ENCODE measurements around the gene ARHGEF1. TPM values are rescaled to one million over a fixed set of nuclear protein-coding genes. Genes with fewer than 3 reads are reported as not detected.
A peak's percentile ranks its signal among the peaks of the same experiment; 100 is the strongest.

The ARHGEF1 gene
- total RNA-seq, 2 experiments from 2014 or later: 1,019 to 1,047 TPM

DNA sequence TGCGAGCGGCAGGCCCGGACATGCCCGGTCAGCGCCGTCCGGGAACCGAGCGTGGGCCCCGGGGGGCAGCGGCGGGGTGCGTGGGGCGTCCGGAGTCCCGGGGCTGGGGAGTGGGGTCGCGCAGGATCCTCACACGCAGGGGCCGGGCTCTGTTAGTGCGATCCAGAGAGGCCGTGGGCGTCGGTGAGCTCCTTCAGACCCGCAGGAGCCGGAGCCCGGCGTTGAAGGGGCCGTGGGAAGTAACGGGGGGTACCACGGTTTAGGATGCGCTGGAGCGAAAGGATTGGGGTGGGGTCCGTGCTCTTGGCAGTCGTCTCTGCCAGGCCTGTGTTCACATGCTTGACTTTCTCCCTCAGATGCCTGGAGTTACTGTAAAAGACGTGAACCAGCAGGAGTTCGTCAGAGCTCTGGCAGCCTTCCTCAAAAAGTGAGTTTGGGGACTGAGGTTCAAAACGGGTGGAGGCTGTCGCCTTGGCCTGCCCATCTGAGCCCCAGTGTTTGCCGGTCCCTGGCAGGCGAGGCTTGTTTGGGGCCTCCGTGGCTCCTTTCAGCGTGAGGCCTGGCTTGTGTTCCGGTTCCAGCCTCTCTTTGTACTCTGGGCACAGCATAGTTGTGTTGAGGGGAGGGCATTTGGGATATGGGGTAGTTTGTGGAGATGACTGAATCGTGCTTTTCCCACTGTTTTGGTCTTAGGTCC, 22.4 kb upstream of the ARHGEF1 start:
- Mint-ChIP-seq H3K4me3 (peak overlapping the region; percentile 87), H3K4me1 (ENCODE audit: low read depth) (peaks cover 48% of the 10 kb centered on the region), H3K36me3 (ENCODE audit: low read depth) (peaks cover 52% of the 10 kb centered on the region), H3K9me3 (no peaks in the 10 kb centered on the region), H3K27ac (peak overlapping the region; percentile 86), H3K27me3 (no peaks in the 10 kb centered on the region)
- ChIA-PET CTCF (interaction anchor here (0.7 to 3.2 kb wide), 15 partner anchors 8 to 559 kb away, joined by 3 to 59 read pairs (median 5); partner anchors contain the start of genes ARHGEF1 and RABAC1), POLR2A (interaction anchor here (0.8 to 3.2 kb wide), 24 partner anchors 12 to 598 kb away, joined by 3 to 184 read pairs (median 5); partner anchors contain the start of genes ARHGEF1, ERFL, HNRNPUL1 and RABAC1)
- peaks cover 56% of the 10 kb centered on the region for H3K4me1 ChIP-seq (ENCODE audit: insufficient read depth, low read length)
- TF ChIP-seq, protein P1, sequence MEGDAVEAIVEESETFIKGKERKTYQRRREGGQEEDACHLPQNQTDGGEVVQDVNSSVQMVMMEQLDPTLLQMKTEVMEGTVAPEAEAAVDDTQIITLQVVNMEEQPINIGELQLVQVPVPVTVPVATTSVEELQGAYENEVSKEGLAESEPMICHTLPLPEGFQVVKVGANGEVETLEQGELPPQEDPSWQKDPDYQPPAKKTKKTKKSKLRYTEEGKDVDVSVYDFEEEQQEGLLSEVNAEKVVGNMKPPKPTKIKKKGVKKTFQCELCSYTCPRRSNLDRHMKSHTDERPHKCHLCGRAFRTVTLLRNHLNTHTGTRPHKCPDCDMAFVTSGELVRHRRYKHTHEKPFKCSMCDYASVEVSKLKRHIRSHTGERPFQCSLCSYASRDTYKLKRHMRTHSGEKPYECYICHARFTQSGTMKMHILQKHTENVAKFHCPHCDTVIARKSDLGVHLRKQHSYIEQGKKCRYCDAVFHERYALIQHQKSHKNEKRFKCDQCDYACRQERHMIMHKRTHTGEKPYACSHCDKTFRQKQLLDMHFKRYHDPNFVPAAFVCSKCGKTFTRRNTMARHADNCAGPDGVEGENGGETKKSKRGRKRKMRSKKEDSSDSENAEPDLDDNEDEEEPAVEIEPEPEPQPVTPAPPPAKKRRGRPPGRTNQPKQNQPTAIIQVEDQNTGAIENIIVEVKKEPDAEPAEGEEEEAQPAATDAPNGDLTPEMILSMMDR (IDR thresholded peaks at IDR 0.05): no peak
- no peaks in the 10 kb centered on the region for H3K27me3 ChIP-seq (ENCODE audit: control insufficient read depth in 1 of 2, insufficient read depth in 2 of 2, low read length in 2 of 2)
- intact Hi-C loops (cut with DNase I, micrococcal nuclease): loop anchor here (1.0 to 2.0 kb wide), 3 partner anchors 13 to 216 kb away; partner anchors contain the start of genes RABAC1 (in 1 of the 2) and ZNF574 (in 1 of the 2)
- peak overlapping the region; percentile 59 to 89 for H3K27ac ChIP-seq (ENCODE audit: low read depth in 1 of 2, low read length in 2 of 2)
- peaks cover 43% of the 10 kb centered on the region for H3K36me3 ChIP-seq (ENCODE audit: insufficient read depth, low read length)
- DNase-seq (peak in 3 of 14 experiments; percentile 16 to 41 (median 23)), ATAC-seq (ENCODE audit: poor library complexity) (no peak)
- H3K9me3 ChIP-seq (ENCODE audit: control insufficient read depth in 1 of 2, insufficient read depth in 1 of 2, low read length in 2 of 2): no peaks in the 10 kb centered on the region
- peak overlapping the region; percentile 74 for H3K4me3 ChIP-seq (ENCODE audit: low read length)

DNA sequence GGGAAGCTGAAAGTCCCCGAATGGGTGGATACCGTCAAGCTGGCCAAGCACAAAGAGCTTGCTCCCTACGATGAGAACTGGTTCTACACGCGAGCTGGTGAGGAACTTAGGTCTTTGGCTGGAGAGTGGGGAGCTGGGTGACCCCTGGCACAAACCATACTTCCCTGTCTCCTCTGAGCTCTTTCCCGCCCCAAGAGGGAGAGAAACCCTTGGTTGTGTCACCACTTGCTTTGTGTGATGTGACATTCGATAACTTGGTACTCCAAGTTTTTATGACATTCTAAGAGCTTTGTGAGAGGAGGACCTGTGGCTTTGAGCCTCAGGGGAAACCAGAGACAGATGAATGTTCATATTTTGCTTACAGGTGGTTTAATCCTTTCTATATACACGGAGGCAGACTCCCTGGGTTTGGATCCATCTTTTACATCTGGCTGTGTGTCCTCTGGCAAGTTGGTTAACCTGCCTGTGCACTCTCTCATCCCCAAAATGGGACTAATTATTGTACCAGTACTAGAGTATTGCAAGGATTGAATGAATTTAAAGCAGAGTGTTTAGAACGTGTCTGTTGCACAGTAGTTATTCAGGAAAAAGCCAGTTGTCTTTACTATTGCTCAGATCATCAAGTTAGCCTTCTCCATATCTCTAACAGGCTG, 21.7 kb upstream of the ARHGEF1 start:
- H3K36me3 ChIP-seq (ENCODE audit: insufficient read depth, low read length): peaks cover 45% of the 10 kb centered on the region
- H3K9me3 ChIP-seq (ENCODE audit: control insufficient read depth in 1 of 2, insufficient read depth in 1 of 2, low read length in 2 of 2): no peaks in the 10 kb centered on the region
- Mint-ChIP-seq H3K9me3 (no peaks in the 10 kb centered on the region), H3K4me1 (ENCODE audit: low read depth) (peaks cover 50% of the 10 kb centered on the region), H3K4me3 (peak overlapping the region; percentile 87), H3K27ac (peak overlapping the region; percentile 86), H3K36me3 (ENCODE audit: low read depth) (peaks cover 57% of the 10 kb centered on the region), H3K27me3 (no peaks in the 10 kb centered on the region)
- ChIA-PET POLR2A (interaction anchor here (0.8 to 3.2 kb wide), 7 partner anchors 11 to 340 kb away, joined by 4 to 184 read pairs (median 19); partner anchors contain the start of gene ARHGEF1), CTCF (interaction anchor here (0.7 to 3.2 kb wide), 4 partner anchors 11 to 108 kb away, joined by 3 to 59 read pairs (median 28); partner anchors contain the start of genes ARHGEF1 and RABAC1)
- TF ChIP-seq, protein P1 (IDR thresholded peaks at IDR 0.05): no peak
- ATAC-seq (ENCODE audit: poor library complexity) (no peak), DNase-seq (no peak)
- H3K27ac ChIP-seq (ENCODE audit: low read depth in 1 of 2, low read length in 2 of 2): peak overlapping the region; percentile 59 to 89
- H3K27me3 ChIP-seq (ENCODE audit: control insufficient read depth in 1 of 2, insufficient read depth in 2 of 2, low read length in 2 of 2): no peaks in the 10 kb centered on the region
- peak overlapping the region; percentile 74 for H3K4me3 ChIP-seq (ENCODE audit: low read length)
- intact Hi-C loops (cut with DNase I, micrococcal nuclease): loop anchor here in 1 of 2 experiments (2.0 kb wide), 2 partner anchors 98 to 216 kb away; partner anchors contain the start of genes RABAC1 and ZNF574
- H3K4me1 ChIP-seq (ENCODE audit: insufficient read depth, low read length): peaks cover 61% of the 10 kb centered on the region

DNA sequence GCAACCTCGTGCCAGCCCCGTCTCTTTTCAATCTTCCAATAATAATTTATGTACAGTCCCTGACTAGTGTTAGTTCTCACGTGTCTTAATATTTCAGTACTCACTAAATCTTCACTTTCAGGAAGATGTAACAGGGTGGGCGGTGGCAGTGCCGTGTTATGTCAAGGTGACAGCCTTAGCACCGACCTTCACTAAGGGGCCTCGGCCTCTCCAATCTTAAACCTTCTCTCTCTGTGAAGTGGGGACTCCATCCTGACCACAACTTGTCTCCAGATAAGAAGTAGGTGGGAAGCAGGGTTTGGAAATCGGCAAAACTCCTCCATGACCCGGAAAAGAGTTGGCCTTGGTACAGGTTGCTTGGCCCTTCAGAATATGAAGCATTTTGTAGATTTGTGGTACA, 21.1 kb upstream of the ARHGEF1 start:
- H3K36me3 Mint-ChIP-seq (ENCODE audit: low read depth): peaks cover 60% of the 10 kb centered on the region
- ChIA-PET CTCF (interaction anchor here (2.9 to 3.2 kb wide), 2 partner anchors 10 to 24 kb away, joined by 50 to 59 read pairs; partner anchors contain the start of gene ARHGEF1), POLR2A (interaction anchor here (1.9 to 3.2 kb wide), 4 partner anchors 11 to 26 kb away, joined by 6 to 184 read pairs (median 73); partner anchors contain the start of gene ARHGEF1)
- H3K36me3 ChIP-seq (ENCODE audit: insufficient read depth, low read length): peaks cover 48% of the 10 kb centered on the region
- no peaks in the 10 kb centered on the region for H3K9me3 ChIP-seq (ENCODE audit: control insufficient read depth in 1 of 2, insufficient read depth in 1 of 2, low read length in 2 of 2)
- intact Hi-C loops (cut with DNase I, micrococcal nuclease): loop anchor here in 1 of 2 experiments (2.0 kb wide), 2 partner anchors 97 to 215 kb away; partner anchors contain the start of genes RABAC1 and ZNF574
- no peaks in the 10 kb centered on the region for H3K9me3 Mint-ChIP-seq
- H3K27me3 ChIP-seq (ENCODE audit: control insufficient read depth in 1 of 2, insufficient read depth in 2 of 2, low read length in 2 of 2): no peaks in the 10 kb centered on the region
- DNase-seq (no peak), ATAC-seq (ENCODE audit: poor library complexity) (no peak)
- H3K4me3 ChIP-seq (ENCODE audit: low read length): no peak overlapping the region
- no peaks in the 10 kb centered on the region for H3K27me3 Mint-ChIP-seq
- peaks cover 54% of the 10 kb centered on the region for H3K4me1 Mint-ChIP-seq (ENCODE audit: low read depth)
- TF ChIP-seq, protein P1 (IDR thresholded peaks at IDR 0.05): no peak
- H3K27ac Mint-ChIP-seq: peak overlapping the region; percentile 86
- peaks cover 66% of the 10 kb centered on the region for H3K4me1 ChIP-seq (ENCODE audit: insufficient read depth, low read length)
- peak overlapping the region; percentile 87 for H3K4me3 Mint-ChIP-seq
- H3K27ac ChIP-seq (ENCODE audit: low read depth in 1 of 2, low read length in 2 of 2): peak overlapping the region in 1 of 2 donors; percentile 8

Data from CD4-positive, alpha-beta T cell (primary cell).